NCI-H82 (cell line): ENCODE measurements around the gene SPRR1B.
"Not testable (repeated sequence)": the region's sequence is repeated elsewhere in the genome, so short reads cannot be mapped to it uniquely, and the experiment has no call there.

Experiments used
- DNase-seq: peaks from one replicate; lab custom pipeline; 2025; lab: John Stamatoyannopoulos, UW

The SPRR1B gene

DNA sequence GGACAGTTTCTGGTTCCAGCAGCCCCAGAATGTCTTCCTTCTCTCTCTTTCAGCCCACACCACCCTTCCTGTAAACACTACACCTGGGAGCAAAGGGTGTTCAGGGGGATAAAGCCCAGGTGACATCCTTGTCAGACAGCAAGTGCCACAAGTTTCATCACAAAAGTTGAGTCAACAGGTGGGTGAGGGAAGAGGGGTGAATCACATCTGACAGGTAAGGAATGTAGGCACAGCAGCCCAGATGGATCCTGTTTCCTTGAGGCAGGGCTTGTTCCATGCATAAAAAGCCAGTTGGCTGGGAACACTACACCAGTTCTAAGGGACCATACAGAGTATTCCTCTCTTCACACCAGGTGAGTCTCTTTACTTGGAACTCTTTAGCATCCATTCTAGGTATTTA lies at the start of gene SPRR1B:
SPRR1B (plus strand) TSS at position 309 of the 400 bp plus-strand sequence. CDS start 1,143 bp downstream, outside the sequence.
- no peak for DNase-seq

DNA sequence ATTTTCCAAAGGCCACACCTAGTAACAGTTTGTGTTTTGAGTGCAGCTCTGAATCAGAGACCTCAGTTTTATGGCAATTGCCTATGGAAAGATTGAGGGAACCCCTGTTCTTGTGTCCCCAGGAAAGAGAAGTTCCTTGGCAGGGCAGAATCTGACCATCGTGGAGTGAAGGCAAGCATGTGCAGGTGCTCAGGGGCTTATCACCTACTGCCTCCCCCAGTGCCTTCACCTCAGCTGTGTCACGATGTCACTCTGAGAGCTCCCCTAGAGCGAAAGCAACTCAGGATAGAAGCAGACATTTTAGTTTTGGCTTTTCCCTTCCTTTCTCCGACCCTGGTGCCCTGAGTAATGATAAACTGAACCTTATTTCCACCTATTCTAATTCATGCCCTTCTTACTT lies 48.9 kb upstream of the SPRR1B start:
- peak; percentile 42 for DNase-seq

GRCh38 chr1:152983234-152983633 lies 47.8 kb upstream of the SPRR1B start:
- DNase-seq, result peak; percentile 14

- no peak for DNase-seq
Observed at GRCh38 chr1:152983743-152984142, 47.3 kb upstream of the SPRR1B start, which contains the start of gene SPRR1A. Gene SPRR1A, plus strand, starts transcription at chr1:152984081. Its CDS starts 1,150 bp downstream, at chr1:152985231.

GRCh38 chr1:152986578-152986977 lies 44.4 kb upstream of the SPRR1B start:
- no peak for DNase-seq

DNA sequence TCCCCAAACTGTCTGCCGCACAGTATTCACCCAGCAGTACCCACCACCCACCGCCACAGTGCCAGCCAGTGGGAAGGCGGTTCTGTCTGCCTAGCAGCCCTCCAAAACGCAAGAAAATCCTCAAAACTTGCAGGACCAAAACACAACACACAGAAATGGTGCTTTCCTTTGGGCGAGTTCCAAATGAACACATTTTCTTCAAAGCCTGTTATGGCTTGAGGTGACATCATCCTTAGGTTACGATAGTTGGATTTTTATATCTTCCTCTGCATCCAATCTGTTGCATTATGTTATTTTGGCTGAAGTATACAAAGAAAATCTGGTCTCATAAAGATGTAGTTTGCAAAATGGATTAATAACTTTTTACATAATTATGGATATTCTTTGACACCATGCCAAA lies 37.8 kb upstream of the SPRR1B start:
- no peak for DNase-seq

DNA sequence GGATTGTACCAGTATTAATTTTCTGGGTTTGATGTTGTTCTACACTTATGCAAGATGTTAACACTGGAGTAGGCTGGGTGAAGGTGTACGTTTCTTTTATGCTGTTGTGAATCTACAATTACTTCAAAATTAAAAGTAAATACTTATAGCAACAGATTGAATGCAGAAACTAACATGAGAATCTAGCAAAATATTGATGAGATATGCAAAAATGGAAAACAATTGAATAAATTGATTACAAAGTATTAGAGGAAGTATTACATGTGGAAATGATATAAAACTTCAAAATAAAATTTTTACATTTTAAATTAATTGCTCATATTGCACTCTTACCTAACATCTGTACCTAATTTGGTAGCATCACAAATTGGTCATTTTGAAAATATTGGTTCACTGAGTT lies 35.2 kb upstream of the SPRR1B start:
- DNase-seq, result no peak

DNA sequence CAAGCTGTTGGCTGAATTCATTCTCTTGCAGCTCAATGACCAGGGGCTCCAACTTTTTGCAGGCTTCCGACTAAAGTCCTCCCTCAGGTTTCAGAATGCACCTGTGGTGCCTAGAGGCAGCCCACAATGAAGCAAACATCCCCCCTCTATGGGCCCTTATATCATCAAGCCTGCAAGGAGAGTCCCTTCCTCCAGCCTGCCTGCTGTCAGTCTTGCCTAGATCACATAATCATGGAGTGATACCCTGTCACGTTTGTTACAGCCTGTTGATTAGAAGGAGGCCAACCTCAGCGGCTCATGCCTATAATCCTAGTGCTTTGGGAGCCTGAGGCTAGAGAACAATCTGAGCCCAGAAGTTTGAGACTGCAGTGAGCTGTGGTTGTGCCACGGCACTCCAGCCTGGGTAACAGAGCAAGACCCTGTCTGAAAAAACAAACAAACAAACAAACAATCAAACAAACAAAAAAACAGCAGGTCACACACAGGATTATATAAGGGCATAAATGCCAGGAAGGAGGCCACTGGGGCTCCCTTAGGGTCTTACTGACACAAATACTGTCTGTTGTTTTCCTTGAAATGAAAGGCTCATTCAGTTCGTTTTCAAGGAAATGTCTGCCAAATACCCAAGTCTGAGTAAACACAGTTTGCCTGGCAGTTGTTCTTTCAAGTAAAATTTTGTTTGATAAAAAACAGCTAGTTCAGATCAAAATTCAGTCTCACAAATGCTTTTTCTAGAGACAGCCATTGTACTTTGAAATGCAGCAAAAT lies 34.2 kb upstream of the SPRR1B start:
- DNase-seq, result peak; percentile 64

DNA sequence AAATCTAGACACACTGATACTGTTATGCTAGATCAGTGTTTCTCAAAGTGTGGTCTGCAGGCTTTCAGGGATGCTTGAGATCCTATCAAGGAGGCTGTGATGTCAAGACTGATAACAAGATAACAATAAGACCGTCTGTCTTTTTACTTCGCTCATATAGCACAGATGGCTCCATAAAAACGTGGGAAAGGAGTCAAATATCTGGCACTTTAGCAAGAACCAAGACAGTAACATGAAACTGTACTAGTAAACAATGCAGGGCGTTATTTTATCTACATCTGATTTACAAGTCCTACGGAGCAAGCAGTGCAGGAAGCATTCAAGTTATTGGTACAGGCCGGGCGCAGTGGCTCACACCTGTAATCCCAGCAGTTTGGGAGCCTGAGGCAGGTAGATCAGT lies 33.1 kb upstream of the SPRR1B start:
- DNase-seq, result peak; percentile 39

- DNase-seq, result no peak
Observed at GRCh38 chr1:152998476-152998875, 32.5 kb upstream of the SPRR1B start.

- no peak for DNase-seq
Observed at GRCh38 chr1:152999818-153000217, 31.2 kb upstream of the SPRR1B start.

- no peak for DNase-seq
Observed at GRCh38 chr1:153000294-153000693, 30.7 kb upstream of the SPRR1B start.

- no peak for DNase-seq
Observed at GRCh38 chr1:153001382-153001781, 29.6 kb upstream of the SPRR1B start, which contains the start of gene SPRR3. Gene SPRR3, plus strand, starts transcription at chr1:153001749. Its CDS starts 1,272 bp downstream, at chr1:153003021.

DNA sequence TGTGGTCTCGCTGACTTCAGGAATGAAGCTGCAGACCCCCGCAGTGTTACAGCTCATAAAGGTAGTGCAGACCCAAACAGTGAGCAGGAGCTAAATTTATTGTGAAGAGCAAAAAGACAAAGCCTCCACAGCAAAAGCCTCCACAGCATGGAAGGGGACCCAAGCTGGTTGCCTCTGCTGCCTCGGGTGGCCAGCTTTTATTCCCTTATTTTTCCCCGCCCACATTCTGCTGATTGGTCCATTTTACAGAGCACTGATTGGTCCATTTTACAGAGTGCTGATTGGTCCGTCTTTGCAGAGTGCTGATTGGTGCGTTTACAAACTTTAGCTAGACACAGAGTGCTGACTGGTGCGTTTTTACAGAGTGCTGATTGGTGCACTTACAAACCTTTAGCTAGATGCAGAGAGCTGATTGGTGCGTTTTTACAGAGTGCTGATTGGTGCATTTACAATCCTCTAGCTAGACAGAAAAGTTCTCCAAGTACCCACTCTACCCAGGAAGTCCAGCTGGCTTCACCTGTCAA lies 19.7 kb upstream of the SPRR1B start:
- not testable (repeated sequence) for DNase-seq

- DNase-seq, result not testable (repeated sequence)
Observed at GRCh38 chr1:153021829-153022228, 9.2 kb upstream of the SPRR1B start.

DNA sequence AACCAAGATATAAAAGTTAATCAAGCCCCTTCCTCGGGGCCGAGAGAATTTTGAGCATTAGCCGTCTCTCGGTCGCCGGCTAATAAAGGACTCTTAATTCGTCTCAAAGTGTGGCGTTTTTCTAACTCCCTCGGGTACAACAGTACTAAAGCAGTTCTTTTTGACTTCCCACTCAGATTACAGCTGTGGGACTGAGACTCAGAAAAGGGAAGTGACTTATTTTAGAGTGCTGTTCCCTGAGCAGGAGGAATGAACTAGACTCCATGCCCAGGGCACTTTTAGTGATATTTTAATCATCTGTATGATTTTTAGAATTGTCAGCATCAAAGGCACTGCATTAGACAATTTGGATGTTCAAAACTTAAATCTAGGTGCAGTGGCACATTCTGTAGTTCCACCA lies 8.7 kb upstream of the SPRR1B start:
- DNase-seq, result not testable (repeated sequence)

- DNase-seq, result no peak
Observed at GRCh38 chr1:153023109-153023508, 7.9 kb upstream of the SPRR1B start.

DNA sequence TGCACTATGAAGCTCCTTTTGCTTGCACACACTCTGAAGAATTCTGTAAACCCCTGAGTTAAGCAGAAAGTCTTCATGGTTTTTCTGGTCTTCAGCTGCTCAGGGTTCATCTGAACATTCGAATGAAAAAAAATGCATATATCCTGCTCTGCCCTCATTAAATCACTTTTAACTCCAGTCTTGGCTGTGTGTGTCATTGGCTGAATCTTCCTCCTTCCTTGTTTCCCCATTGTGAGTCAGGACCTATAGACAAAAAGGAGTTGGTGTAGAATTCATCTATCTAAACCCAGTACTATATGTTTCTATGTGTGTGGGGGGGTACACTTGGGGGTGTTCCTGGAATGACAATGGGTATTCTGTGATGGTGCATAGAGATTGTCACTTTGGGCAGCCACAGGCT lies 6.6 kb upstream of the SPRR1B start:
- DNase-seq, result no peak

DNA sequence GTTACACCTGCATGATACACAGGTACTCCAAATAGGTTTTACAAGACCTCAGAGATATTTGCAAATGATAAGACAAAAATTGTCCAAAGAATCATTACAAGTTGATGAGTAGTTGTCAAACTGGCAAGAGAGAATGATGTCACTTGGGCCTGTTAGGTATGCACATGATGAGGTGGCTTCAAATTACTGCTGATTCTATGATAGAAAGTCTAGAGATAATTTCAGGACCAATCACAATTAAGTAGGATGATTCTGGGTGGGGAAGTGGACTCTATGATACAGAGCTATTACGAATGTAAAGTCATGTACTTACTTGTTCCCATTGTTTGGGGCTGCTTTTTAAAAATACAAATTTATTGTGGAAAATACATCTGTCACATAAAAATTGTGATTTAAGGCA lies 5.2 kb upstream of the SPRR1B start:
- no peak for DNase-seq

GRCh38 chr1:153028766-153029165 lies 2.2 kb upstream of the SPRR1B start:
- peak; percentile 70 for DNase-seq

GRCh38 chr1:153032073-153032472 lies 1.1 kb downstream of the SPRR1B start:
- no peak for DNase-seq

DNA sequence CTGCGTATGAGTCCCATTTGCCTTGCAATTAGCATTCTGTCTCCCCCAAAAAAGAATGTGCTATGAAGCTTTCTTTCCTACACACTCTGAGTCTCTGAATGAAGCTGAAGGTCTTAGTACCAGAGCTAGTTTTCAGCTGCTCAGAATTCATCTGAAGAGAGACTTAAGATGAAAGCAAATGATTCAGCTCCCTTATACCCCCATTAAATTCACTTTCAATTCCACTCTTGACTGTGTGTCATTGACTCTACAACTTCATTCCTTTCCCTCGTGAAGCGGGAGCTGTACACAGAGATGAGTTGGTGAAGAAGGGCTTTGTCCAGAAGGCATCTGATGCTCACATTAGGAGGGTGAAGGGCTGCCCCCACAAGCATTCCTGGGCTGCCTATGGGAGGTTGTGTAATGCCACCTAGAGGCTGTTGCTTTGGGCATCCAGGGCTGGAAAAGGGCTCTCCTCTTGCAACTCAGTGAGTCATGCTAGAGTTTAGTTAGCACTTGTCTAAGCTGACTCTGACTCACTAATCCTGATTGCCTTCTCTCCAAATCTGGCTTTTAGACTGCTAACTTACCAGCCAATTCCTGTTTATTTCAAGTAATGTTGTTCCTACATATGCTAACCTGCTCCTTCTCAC lies 1.8 kb downstream of the SPRR1B start:
- DNase-seq, result peak; percentile 67

GRCh38 chr1:153035211-153035610 lies 4.2 kb downstream of the SPRR1B start:
- no peak for DNase-seq
